HG03025 (cell line): Measurements from ENCODE around the gene PIP4P1.
A peak's percentile ranks its signal among the peaks of the same experiment; 100 is the strongest.

Experiments used
- ATAC-seq: cut with Tn5 transposase; IDR thresholded peaks from one replicate; pipeline ENCODE4 v1.9.1; 2021; ENCODE audit warnings: mild to moderate bottlenecking, moderate library complexity; ENCODE audit not compliant: unreplicated experiment, low FRiP score

PIP4P1 gene

DNA sequence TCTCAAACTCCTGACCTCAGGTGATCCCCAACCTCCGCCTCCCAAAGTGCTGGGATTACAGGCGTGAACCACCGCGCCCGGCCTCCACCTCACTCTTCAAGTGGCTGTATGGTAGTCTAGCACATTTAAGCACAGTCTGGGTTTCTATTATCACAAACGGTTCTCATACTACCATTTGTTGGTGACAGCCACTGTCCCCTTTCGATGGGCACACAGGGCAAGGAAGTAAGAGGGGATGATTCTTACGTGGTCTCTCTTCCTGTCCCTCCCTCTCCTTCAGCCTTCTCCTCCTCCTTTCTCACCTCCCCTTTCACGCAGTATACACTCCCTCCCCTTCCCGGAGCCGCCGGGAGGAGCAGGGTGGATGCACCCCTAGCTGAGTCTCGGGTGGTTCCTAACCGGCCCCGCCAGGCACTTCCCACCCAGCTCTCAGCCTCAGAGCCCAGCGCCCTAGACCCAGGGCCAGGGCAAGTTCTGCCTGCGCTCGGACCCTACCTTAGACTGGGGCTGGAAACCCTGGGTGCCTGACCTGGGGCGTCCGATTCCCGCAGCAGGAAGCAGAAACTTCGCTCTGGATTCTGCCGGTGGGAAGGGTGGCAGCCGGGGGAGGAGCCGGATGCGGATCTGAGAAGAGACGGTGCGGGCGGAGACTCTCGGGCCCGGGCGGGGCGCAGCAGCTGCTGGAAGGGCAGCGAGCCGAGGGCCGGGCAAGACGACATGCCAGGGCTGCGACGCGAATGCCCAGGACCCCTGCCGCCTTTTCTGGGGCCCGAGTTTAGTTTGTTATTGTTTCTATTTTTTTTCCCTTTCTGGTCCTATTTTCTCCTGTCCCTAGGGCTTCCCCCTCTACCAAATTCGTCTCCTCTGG is 48.1 kb downstream of the PIP4P1 start, which contains the start of gene TEP1:
Gene TEP1 (minus strand): TSS at position 626 of the 868 bp plus-strand sequence. CDS start 5,062 bp downstream, outside the sequence.
- peak; percentile 69 for ATAC-seq

DNA sequence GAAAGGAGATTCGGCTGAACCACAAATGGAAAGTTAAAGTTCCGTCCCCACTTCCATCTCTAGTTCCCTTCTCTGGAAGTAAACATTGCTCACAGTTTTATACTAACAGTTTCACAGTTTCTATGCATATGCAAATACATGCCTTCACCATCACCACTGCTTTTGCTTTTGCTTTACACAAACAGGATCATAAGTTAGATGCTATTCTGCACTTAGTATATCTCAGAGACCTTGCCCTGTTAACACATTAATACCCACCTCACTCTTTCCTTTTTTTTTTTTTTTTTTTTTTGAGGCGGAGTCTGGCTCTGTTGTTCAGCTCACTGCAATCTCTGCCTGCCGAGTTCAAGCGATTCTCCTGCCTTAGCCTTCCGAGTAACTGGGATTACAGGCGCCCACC is 48.8 kb downstream of the PIP4P1 start:
- ATAC-seq = no peak

DNA sequence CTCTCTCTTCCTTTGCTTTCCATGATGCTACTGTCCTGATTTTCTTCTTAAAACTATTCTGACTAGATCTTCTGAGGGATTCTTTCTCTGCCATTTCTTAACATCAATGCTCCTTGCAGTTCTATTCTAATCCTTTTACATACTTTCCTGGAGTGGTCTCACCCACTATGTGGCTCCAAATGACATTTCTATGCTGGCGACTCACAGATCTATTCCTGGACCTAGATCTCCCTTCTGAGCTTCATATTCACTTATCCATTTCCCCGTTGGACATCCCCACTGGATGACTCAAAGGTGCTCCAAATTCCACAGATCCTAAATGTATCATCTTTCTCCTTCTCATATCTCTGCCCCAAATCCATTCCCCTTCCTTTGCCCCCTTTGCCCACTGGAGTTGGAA is 52.0 kb downstream of the PIP4P1 start:
- ATAC-seq = no peak
